GM19025 (cell line): ENCODE measurements around the gene SRD5A2.

Experiments used
- ATAC-seq: cut with Tn5 transposase; IDR thresholded peaks from one replicate; pipeline ENCODE4 v1.9.1; 2021; ENCODE audit warnings: mild to moderate bottlenecking, low read depth, moderate library complexity; ENCODE audit not compliant: unreplicated experiment

Gene SRD5A2

DNA sequence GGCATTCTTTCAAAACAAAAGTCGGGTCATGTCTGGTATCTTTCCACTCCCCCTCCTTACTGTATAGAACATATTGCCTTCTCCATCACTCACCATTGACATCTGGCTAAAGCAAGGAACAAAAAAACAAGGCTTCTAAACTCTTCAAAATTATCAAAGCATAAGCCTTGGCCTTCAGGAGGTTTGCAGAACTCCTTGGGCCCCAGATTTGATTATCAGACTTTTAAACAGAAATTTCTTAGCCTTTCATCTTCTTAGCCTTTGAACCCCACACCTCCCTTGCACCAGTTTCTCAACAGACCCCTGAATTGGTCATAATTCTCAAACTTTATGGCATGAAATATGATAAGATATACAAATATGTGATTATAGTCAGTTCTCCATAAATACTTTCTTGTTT lies 106.4 kb downstream of the SRD5A2 start:
- no peak for ATAC-seq
